EL (cell line): Measurements from ENCODE around the gene SYT7.

Source experiments
- DNase-seq: peaks from one replicate; pipeline ENCODE4 v3.0.0-alpha.2; 2016

SYT7 gene

GRCh38 chr11:61607920-61608599 lies 27.2 kb upstream of the SYT7 start:
- no peak for DNase-seq

- DNase-seq = no peak
These were observed 26.6 kb upstream of the SYT7 start for GRCh38 chr11:61607426-61607825.

- DNase-seq = no peak
These were observed 22.8 kb upstream of the SYT7 start for GRCh38 chr11:61603667-61604066.

- DNase-seq = peak; percentile 96
These were observed 22.1 kb upstream of the SYT7 start for GRCh38 chr11:61602775-61603569.

- no peak for DNase-seq
These were observed 20.6 kb upstream of the SYT7 start for GRCh38 chr11:61601512-61601911.

- no peak for DNase-seq
These were observed 19.3 kb upstream of the SYT7 start for GRCh38 chr11:61599968-61600710.

- DNase-seq = peak; percentile 52
These were observed 18.3 kb upstream of the SYT7 start for GRCh38 chr11:61598886-61599868.

GRCh38 chr11:61598374-61598773 lies 17.5 kb upstream of the SYT7 start:
- no peak for DNase-seq

- DNase-seq = no peak
These were observed 16.1 kb upstream of the SYT7 start for GRCh38 chr11:61596990-61597389.

- DNase-seq = no peak
These were observed 15.7 kb upstream of the SYT7 start for GRCh38 chr11:61596542-61596941.

GRCh38 chr11:61594907-61595257 lies 14.0 kb upstream of the SYT7 start:
- no peak for DNase-seq

- no peak for DNase-seq
These were observed 12.3 kb upstream of the SYT7 start for GRCh38 chr11:61593151-61593550.

- no peak for DNase-seq
These were observed 11.3 kb upstream of the SYT7 start for GRCh38 chr11:61592176-61592575.

GRCh38 chr11:61589961-61590360 lies 9.1 kb upstream of the SYT7 start:
- no peak for DNase-seq

- no peak for DNase-seq
These were observed 7.9 kb upstream of the SYT7 start for GRCh38 chr11:61588728-61589191.

GRCh38 chr11:61587951-61588727 lies 7.3 kb upstream of the SYT7 start:
- peak; percentile 31 for DNase-seq

GRCh38 chr11:61587541-61587941 lies 6.7 kb upstream of the SYT7 start:
- DNase-seq = peak; percentile 44

- no peak for DNase-seq
These were observed 6.0 kb upstream of the SYT7 start for GRCh38 chr11:61586792-61587430.

GRCh38 chr11:61585115-61585514 lies 4.2 kb upstream of the SYT7 start:
- no peak for DNase-seq

GRCh38 chr11:61581931-61582330 lies 1.1 kb upstream of the SYT7 start:
- no peak for DNase-seq

- no peak for DNase-seq
These were observed 496 bp downstream of the SYT7 start for GRCh38 chr11:61580271-61580888.
